Kidney glomerular epithelial cell (primary cell): ENCODE measurements around the gene CCDC185.
"Not testable (repeated sequence)": the region's sequence is repeated elsewhere in the genome, so short reads cannot be mapped to it uniquely, and the experiment has no call there.

ENCODE experiments used
- DNase-seq: peaks from one replicate; lab custom pipeline; 2025; lab: John Stamatoyannopoulos, UW

Gene CCDC185

DNA sequence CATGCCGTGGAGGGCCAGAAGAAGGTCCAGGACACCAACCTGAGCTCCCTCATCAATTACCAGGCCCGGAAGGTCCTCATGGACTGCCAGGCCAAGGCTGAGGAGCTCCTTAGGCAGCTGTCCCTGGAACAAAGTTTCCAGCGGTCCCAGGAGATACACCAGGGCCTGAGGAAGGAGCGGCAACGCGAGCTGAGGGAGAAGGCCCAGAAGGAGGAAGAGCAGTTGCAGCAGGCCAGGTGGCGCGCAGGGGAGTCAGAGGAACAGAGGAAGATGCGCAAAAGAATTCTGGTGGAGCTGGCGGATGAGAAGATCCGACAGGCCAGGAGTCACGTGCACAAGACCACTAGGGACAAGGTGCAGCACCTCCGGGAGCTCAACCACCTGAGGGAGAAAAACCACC lies 1.5 kb downstream of the CCDC185 start:
- DNase-seq: no peak

DNA sequence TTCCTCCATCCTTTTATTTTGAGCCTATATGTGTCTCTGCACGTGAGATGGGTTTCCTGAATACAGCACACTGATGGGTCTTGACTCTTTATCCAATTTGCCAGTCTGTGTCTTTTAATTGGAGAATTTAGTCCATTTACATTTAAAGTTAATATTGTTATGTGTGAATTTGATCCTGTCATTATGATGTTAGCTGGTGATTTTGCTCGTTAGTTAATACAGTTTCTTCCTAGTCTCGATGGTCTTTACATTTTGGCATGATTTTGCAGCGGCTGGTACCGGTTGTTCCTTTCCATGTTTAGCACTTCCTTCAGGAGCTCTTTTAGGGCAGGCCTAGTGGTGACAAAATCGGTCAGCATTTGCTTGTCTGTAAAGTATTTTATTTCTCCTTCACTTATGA lies 6.2 kb downstream of the CCDC185 start:
- DNase-seq: not testable (repeated sequence)

DNA sequence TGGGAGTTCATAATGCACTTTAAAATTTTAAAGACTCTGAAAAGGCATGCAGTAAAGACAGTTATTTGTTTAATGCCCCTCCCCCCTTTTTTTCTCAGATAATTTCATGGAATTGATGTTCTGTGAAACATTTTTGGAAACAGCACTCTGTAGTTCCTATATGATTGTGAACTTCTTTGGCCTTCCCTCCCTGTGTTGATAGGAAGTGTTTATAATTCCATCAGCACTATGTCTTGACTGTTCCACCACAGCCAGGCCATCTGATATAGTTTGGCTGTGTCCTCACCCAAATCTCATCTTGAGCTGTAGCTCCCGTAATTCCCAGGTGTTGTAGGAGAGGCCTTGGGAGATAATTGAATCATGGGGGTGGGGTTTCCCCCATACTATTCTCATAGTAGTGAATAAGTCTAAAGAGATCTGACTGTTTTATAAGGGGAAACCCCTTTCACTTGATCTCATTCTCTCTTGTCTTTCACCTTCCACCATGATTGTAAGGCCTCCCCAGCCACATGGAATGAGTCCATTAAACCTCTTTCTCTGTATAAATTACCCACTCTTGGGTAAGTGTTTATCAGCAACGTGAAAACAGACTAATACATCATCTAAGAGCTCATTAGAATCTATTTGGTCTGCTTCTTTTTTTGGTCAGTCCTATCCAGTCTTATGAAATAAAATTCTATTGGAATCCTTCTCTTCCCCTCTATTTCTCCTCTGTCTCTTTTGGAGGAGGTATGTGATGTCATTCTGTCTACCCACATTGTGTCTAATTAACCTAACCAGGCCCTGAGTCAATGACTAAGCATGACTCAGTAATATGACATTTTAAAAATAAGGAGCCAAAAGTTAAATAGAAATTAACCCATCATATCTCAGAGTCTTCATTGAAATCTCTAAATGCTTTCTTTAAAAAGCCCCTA lies 8.9 kb downstream of the CCDC185 start:
- peak; percentile 90 for DNase-seq

DNA sequence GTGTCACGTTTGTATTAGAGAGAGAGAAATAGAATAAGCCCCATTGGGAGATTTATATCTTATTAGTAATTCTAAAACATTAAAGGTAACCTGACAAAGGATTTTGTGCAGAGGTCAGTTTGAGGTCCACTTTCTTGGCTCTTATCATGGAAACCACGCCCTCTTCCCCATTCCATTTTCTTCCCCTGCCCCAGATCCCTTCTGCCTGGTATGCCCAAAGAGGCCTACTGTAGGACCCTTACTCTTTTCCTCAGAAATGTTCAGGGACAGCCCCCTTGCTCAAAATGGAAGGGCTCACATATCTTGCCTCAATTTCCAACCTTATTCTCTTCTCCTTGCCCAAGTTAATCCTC lies 9.6 kb downstream of the CCDC185 start:
- no peak for DNase-seq

DNA sequence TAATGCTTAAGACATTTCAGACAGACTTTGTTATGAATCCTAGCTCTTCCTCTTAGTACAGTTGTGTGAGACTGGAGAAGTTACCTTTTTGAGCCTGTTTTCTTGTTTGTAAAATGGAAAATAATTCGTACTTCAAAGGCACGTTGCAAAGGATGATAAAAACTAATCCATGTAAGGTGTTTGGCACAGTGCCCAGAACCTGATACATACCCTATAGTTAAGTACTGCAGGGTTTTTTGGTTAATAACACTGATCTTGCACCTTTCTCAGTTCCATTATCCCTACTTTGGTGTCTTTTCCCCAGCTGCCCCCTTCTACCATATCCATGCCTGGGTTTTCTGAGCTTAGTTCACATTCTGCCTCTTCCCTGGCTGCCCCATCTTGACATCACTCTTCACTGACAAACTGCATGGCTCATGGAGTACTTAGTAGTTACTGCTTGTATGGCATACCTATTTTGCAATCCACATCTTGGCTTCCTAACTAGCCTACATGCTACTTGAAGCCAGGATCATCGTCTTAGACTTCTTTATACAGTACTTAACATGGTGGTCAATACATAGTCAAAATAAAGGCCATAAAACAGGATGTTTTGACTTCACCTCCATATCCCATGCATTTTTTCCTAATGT lies 10.1 kb downstream of the CCDC185 start:
- DNase-seq: no peak

DNA sequence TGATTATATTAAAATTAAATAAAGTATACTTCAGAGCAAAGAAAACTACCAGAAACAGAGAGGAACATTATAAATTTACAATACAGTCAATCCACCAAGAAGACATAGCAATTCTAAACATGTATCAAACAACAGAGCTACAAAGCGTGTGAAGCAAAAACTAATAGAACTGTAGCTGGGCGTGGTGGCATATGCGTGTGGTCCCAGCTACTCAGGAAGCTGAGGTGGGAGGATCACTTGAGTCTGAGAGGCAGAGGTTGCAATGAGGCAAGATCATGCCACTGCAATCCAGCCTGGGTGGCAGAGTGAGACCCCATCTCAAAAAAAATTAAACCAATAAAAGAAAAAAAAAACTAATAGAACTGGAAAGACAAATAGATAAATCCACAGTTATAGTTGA lies 12.3 kb downstream of the CCDC185 start:
- no peak for DNase-seq

DNA sequence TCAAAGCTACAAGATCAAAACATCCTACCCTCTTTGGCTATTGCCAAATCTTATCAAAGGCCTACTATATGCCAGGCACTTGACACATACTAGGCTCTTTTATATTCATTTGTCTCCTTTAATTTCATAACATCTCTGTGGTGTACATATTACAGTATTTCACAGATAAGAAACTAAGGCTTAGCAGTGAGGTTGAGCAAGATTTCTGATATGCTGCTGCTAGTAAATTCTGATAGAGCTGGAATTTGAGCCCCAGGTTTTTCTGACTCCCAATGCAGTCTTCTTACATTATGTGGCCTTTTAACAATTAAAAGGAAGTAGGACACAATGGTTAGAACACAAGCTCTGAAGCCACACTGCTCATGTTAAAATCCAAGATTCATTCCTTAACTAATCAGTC lies 16.8 kb downstream of the CCDC185 start:
- DNase-seq: no peak

DNA sequence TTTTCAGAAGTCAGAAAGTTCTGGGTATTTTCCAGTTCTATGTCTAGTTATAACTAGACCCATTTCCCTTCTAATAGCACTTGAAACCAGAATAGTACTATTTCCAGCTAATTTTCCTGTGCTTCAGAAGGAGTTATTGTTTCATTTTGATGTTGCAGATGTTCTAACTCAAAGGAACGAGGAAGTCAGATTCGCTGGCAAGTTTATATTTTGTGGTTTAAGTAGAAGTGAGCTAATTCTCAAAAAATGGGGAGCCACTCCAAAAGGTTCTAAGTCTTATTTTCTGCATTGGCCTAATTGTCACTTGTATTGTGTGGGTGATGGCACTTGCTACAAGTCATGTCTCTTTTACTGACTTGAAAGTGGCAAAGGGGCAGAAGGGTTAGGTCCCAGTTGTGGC lies 18.1 kb downstream of the CCDC185 start:
- DNase-seq: no peak

DNA sequence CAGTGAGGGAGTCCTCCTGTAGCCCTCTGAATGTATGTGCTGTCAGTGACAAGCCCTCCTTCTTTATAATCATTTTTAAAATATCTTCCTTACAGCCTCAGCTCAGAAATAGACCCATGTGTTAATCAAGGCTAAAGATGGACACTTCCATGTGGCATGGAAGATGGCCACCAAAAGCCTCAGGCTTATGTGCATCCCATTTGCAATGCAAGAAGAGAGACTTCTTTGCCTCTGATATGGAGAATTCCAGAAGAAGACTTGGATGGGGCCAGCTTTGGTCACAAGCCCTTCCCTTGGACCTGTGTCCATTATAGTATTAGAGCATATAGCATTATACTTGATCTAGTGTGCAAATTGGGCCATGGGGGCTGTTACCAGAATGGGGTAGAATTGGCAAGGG lies 18.5 kb downstream of the CCDC185 start:
- no peak for DNase-seq

DNA sequence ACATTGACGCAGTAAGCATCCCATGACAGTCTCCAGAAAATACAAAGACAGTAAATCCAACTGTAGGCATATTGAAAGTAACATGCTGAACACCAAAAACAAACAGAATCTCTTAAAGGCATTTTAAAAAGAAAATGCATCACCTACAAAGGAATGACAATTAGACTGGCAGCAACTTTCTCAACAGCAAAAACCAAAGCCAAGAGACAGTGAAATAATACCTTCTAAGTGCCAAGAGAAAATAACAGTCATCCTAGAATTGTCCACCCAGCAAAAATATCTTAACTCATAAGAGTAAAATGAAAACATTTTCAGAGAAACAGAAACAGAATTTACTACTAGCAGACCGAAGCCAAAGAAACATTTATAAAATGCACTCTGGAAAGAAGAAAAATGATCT lies 20.0 kb downstream of the CCDC185 start:
- no peak for DNase-seq

DNA sequence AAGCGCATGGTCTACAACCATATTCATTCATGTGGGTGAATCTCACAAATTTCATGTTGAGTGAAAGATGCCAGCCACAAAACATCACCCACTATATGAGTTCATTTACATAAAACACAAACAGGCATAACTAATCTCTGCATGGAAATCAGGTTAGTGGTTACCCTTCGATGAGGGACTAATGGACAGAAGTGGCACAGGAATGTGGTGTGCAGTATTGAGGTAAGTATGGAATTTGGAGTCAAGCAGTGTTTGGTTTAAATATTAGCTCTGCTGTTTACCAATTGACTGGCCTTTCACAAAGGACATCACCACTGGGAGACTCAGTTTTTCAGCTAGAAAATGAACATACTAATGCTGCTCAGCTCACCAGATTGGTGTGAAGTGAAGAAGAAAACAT lies 24.2 kb downstream of the CCDC185 start:
- peak; percentile 93 for DNase-seq

DNA sequence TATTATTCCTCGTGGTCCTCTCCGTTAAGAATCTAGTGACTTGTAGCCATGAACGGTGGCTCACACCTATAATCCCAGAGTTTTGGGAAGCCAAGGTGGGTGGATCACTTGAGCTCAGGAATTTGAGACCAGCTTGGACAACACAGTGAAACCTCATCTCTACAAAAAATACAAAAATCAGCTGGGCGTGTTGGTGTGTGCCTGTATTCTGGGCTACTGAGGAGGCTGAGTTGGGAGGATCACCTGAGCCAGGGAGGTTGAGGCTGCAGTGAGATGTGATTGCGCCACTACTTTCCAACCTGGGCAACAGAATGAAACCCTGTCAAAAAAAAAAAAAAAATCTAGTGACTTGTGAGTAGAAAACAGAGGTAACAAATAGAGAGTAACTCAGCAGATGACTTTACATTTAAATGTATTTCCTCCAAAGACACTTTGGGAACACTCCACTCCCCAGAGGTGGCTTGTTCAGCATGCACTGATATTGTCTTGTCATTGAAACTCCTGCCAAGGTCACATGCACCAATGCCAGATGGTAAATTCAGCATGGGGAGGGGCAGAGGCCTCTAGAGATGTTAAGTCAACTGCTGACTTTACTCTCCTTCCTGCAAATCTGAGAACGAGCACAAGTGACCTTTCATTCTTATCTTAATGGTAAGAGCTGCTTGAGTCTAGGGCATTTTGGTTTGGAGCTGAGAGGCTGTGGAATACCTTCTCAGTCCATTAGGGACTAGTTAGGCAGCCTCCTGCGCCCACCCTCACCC lies 24.9 kb downstream of the CCDC185 start:
- no peak for DNase-seq

DNA sequence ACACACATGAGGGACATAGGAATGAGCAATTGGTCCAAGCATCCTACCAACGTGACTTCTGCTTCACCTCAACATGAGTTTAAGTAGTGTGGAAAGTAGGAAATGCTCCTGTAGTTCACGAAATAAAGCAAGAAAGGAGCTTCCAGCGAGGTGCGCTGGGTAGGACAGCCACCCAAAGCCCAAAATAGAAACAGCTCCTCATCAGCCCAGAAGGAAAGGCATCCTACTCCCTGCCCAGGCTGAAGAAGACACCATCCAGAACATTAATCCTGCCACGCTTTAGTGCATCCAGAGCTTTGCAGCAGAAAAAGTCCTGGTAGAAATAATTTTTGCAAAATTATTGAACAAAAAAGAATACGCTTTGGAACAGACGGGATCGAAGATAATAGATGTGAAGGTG lies 25.9 kb downstream of the CCDC185 start:
- no peak for DNase-seq

DNA sequence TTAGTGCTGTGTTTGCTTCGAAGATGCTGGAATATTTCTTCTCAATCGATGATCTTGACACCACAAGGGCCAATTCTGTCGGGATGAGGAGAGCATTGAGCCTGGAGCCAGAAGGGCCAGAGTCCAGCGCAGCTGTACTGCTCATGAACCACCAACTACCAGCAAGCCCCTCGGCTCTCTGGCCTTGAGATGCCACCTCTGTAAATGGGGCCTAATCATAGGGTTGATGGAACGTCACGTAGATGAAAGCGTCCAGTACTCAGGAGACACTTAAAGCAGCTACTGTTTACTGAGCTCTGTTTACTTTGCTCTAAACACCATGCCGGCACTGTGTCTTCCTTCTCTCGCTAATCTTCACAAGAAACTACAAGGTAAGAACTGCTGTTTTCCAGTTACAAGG lies 26.3 kb downstream of the CCDC185 start:
- no peak for DNase-seq

DNA sequence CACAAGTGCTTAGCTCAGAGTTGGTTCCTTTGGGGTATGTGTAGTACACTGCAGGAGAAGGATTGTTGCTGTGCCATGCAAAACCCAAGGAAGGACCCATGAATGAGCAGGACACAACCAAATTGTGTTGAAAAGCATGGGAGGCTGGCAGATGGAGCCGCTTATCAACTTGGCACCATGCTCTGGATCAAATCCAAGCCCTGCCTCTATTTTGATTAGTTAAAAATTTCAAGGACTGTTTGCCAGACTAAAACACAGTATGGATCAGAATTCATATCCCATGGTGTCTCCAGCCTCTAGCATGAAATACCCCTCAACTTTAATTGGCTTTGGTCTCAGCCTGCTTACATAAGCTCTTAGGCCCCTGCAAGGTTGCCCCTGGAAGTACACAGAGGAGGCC lies 27.8 kb downstream of the CCDC185 start:
- DNase-seq: no peak

DNA sequence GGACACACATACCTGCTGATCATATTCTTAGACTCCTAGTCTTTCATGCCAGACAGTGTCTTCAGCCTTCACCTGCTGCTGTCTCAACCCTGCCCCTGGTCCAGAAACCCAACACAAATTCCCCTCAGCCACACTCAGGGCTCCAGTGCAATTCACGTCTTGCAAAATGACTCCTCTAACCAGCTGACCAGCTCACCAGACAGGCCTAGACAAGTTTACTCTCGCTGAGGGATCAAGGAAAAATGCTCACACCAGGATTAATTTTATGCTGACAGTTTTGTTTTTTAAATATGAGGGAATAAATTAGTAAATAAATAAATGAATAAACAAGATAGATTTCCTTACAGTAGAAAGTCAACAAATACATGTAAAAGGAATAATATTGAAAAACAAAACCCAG lies 28.5 kb downstream of the CCDC185 start:
- no peak for DNase-seq

DNA sequence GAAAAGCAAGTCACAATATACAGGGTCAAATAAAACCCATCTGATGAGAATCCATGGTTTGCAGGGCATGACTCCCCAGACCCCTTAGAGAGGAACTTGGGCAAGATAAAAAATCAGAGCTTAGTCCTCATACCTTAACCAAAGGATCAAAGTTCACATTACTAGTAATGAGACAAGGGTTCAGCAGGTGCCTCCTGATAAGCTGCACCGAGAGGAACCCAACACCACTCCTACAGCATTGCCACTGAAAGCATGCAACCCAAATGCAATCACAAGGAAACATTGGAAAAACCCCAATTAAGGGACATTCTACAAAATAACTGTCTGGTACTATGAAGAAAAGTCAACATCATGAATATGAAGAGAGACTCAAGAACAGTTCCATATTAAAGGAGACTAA lies 29.7 kb downstream of the CCDC185 start:
- no peak for DNase-seq

DNA sequence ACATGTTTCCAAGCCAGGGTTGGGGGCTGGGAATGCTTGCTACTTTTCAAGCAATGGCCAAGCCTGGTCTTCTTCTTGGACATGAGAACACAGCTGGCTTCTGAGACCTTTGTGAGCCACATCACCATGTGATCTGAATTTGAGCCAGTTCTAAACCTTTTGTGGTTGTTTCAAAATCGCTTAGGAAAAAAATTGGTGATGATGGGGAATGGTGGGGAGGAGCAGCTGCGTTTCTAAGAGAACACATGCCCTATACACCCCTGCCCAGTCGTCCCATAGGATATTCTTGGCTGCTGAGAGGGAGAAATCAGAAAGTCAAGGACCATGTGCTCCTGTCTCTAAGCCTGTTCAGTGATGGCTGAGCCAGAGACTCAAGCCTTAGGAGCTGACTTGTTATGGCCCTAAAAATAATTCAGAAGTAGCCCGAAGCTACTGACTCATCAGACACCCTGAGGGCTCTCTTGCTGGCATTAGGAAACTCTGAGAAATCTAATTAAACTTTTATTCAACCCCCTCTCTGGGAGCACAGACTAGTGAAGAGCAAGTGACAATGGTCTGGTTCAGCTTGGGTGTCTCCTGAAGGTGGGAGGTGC lies 30.5 kb downstream of the CCDC185 start:
- no peak for DNase-seq

DNA sequence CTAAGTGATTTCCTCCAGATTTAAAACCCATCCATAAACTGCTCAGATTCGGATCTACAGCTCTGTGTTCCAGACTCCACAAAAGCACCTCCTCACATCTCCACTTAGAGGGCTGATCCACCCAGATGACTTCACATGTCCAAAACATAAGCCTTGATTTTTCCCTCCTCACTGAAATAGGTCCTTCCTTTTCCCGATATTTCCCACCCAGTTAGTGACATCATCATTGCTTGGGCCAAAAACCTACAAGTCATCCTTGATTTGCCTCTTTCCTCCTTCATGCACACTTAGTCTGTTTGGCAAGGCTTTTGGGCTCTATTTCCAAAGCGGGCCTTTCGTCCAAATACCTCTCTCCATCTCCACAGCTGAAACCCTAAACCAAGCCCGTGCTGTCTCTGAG lies 32.3 kb downstream of the CCDC185 start:
- no peak for DNase-seq

DNA sequence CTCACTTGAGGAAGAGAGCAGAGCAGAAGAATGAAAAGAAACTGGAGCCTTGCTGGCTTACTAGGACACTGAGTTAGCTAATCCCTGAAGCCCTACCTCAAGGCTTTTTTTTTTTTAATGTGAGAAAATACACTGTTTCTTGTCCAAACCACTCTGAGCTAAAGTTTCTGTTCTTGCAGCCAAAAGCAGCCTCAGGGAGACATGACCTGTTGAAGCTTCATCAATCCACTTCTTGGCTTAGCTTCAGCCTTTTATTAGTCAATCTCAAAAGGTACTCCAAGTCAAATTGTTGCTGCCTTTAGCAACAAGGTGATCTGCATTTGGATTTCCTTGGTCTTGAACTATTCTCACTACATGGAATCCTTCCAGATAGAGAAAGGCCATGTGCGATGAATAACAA lies 33.7 kb downstream of the CCDC185 start:
- no peak for DNase-seq

DNA sequence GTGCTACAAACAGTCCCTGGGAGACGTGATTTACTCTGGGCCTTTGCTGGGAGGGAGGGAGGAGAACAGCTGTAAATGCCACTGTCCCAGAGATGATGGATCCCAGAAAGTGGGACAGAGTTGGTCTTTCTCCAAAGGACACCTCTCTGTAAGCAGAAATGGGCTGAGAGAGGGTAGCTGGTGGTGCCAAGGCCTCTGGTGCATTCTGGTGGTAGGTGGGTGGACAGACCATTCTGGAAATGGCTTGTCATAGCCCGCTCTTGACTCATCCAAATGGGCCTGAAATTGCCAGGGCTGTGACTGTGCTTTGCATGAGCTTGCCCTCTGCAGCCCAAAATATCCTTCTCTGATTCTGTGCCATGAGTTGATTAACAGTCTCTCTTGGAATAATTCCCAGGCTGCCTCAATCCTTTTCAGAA lies 36.1 kb downstream of the CCDC185 start:
- DNase-seq: peak; percentile 11

DNA sequence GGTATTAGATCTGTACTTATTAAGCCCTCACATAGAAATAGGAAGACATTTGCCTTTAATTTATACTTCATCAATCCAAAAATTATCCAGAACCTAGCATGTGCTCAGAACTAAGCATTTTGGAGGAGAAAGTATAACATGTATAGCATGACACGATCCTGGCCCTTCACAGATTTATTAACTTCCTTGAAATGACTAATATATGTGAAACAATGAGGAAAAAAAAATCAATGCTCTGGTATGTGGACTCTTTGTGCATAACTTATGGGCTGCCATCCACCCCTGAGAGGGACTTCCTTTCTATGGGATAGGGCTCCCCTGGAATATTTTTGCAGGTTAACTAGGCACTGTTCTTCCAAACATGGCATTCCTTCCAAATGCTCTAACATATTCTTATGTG lies 36.6 kb downstream of the CCDC185 start:
- peak; percentile 43 for DNase-seq

DNA sequence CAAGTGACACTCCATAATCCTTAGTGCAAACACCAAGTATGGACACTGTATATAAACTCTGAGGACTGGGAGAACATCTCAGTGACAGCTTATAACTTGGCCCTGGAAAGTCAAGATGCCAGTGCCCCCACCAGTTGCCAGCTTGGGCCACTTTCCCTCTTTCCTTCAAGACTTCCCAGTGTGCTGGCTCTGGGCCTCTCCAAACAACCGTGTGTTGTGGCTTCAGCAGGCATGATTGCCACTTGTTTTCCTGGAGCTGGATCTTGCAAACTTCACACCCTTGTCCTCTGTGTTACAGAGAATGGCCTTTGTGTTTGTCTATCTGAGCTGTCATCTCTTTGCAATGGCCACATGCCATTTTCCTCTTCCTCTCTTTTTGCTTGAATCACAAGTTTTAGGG lies 37.0 kb downstream of the CCDC185 start:
- DNase-seq: no peak
